ENCODE data around the gene CHKB. TPM values are rescaled to one million over a fixed set of nuclear protein-coding genes. Genes with fewer than 3 reads are reported as not detected.
"Not testable (repeated sequence)": the region's sequence is repeated elsewhere in the genome, so short reads cannot be mapped to it uniquely, and the experiment has no call there.

The CHKB gene
- total RNA-seq, 1 donor from 2014 or later, result 47.0 TPM

DNA sequence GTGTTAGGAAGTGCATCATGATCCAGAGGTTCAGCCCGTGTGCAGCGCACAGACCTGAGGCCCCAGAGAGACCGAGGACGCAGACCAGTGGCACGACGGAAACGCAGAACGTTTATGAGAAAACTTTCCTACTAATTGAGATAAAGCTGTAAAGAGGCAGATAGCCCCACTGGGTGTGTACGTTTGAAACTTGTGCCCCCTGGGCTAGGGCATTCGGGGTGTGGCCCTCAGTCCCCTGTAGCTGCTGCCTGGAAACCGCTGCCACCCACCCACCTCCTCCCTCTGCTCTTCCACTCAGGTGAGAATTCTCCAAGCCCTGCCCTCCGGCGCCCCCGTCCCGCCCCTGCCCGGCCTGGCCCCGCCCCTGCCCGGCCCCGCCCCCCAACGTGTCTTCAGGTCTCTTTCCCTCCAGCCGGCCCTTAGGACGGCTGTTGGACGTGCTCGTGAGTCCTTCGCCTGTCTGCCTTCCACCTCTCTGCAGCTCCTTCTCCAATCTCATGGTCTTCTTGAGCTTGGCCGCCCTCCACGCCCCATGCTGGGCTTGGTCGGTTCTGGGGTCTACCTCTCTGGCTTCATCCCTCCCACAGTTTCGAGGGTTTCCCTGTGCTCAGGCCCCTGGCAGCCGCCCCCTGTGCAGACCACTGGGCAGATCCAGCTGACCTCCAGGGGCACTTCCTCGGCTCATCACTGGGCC lies 30.0 kb upstream of the CHKB start:
- DNase-seq (ENCODE audit: low read depth), result no peak

DNA sequence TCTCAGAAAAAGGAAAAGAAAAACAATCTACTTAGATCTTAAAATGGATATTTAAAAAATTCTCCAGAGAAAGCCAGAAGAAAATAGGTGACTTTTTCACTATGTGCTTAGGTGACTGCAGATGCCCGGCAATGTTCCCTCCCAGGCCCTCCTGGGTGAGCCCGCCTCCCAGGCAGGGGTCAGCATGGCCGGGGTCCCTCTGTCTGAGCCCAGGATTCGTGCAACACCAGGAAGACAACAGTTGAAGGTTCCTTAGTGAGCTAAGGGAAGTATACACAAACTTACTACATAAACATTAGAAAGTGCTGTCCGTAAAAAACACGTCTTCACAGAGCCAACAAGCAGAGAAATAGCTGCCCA lies 29.5 kb upstream of the CHKB start:
- DNase-seq (ENCODE audit: low read depth), result no peak

DNA sequence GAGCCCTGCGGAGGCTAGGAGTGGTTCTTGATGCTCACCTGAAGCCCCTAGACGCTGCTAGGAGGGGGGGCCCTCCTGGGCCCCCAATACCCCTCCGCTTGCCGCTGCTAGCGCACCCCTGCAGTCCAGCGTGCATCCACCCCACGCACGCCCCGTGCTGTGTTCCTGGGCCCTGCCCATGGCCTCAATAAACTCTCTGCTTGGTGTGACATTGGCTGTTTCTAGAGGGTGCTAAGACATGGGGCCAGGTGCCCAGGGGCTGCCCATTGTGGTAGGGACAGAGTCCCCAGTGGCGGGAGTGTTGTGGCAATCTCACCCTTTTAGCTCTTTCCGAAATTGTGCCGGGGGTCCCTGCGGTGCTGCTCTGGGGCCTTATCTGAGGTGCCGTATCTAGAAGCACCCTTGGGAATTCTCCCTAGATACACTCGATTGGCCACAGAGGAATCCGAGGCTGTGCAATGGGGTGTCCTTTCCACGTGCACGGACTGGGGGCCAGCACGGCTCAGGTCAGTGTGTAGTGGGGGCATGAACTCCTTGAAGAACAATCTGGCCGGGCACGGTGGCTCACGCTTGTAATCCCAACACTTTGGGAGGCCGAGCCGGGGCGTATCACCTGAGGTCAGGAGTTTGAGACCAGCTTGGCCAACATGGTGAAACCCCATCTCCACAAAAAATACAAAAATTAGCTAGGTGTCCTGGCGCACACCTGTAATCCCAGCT lies 28.9 kb upstream of the CHKB start:
- DNase-seq (ENCODE audit: low read depth), result no peak

DNA sequence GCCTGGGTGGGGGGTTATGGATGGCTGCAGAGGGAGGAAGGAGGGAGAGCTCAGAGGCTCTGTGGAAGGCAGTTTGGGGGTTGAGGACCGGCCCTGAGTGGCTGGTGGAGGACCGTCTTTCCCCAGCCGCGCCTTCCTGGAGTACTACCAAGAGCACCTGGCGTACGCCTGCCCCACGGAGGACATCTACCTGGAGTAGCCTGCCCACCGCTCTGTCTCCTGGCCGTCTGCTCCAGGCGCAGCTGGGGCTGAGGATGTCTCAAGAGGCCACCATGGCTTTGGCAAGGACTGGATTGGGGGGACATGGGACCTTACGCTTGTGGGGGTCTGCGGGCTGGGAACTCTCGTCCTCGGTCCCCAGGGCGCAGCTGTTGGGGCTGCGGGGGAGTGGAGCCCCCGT lies 27.9 kb upstream of the CHKB start:
- no peak for DNase-seq (ENCODE audit: low read depth)

DNA sequence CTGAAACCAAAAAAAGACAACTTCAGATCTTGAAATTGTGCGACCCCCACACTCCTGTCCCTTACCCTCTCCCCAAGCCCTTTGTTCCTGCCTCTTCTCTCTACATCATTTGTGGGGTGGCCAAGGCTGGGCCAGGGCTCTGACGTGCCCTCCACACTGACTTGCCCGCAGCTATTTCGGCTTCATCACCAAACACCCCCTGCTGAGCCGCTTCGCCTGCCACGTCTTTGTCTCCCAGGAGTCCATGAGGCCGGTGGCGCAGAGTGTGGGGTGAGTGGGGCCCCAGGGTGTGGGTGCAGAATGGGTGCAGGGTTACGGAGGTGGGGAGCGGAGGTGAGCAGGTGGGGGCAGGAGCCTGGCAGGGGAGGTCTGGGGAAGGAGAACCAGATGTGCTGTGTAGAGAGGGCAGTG lies 27.4 kb upstream of the CHKB start:
- no peak for DNase-seq (ENCODE audit: low read depth)

DNA sequence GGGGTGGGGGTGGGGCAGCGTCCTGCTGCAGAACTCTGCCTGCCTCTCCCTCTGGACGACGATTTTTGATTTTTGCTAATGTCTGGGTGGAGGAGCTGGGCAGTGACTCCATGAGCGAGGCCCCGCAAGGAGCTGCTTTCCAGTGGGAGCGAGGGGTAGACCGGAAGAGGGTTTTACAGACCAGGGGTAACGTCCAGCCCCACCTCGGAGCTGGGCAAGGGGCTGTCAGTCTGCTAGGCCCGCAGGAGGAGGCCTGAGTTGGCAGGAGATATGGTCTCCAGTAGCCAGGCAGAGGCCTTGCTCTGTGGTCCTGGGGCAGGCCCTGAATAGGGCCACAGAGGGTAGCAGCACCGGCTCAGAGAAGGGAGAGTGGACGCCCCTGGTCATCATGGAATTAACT lies 26.9 kb upstream of the CHKB start:
- DNase-seq (ENCODE audit: low read depth), result no peak

GRCh38 chr22:50608996-50609395 lies 26.3 kb upstream of the CHKB start:
- no peak for DNase-seq (ENCODE audit: low read depth)

GRCh38 chr22:50608058-50608840 lies 25.6 kb upstream of the CHKB start:
- DNase-seq (ENCODE audit: low read depth), result not testable (repeated sequence)

DNA sequence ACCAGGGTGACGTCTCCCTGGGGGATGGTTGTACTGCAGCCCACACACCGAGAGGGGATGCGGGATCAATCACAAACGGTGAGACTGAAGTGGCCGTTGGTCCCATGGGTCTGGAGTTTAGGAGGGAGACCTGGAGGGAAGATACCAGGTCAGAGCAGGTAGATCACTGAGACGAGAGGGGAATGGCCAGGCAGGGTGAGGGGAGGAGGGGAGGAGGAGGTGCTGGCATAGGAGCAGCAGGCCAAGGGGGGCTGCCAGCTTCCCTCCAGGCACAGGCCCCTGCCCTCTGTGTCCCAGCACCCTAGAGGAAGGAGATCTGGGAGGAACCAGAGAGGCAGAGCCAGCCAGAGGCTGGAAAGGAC lies 25.0 kb upstream of the CHKB start:
- no peak for DNase-seq (ENCODE audit: low read depth)

GRCh38 chr22:50606946-50607658 lies 24.5 kb upstream of the CHKB start:
- no peak for DNase-seq (ENCODE audit: low read depth)

GRCh38 chr22:50606165-50606945 lies 23.7 kb upstream of the CHKB start:
- no peak for DNase-seq (ENCODE audit: low read depth)

DNA sequence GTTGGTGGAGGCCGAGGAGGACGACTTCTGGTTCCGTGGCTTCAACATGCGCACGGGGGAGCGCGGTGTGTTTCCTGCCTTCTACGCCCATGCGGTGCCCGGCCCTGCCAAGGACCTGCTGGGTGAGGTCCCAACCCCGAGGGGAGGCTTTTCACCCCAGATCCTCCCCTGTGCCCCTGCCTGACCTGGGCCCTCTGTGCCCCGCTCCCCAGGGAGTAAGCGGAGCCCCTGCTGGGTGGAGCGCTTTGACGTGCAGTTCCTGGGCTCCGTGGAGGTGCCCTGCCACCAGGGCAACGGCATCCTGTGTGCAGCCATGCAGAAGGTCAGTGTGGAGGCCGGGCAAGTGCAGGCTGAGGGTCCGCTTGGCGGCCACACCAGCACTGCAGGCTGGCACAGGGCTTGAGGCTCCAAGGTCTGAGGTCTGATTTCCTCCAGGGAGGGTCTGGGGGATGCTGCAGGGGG lies 23.0 kb upstream of the CHKB start:
- no peak for DNase-seq (ENCODE audit: low read depth)

- DNase-seq (ENCODE audit: low read depth), result no peak
Measured at GRCh38 chr22:50605002-50605612, 22.5 kb upstream of the CHKB start.

DNA sequence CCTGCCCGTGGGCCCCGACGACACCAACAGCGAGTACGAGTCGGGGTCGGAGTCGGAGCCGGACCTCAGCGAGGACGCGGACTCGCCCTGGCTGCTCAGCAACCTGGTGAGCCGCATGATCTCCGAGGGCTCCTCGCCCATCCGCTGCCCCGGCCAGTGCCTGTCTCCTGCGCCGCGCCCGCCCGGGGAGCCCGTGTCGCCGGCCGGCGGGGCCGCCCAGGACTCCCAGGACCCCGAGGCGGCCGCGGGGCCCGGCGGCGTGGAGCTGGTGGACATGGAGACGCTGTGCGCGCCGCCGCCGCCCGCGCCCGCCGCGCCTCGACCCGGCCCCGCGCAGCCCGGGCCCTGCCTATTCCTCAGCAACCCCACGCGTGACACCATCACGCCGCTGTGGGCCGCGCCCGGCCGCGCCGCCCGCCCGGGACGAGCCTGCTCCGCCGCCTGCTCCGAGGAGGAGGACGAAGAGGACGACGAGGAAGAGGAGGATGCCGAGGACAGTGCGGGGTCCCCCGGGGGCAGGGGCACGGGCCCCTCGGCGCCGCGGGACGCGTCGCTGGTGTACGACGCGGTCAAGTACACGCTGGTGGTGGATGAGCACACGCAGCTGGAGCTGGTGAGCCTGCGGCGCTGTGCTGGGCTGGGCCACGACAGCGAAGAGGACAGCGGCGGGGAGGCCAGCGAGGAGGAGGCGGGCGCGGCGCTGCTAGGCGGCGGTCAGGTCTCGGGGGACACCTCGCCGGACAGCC lies 21.8 kb upstream of the CHKB start:
- no peak for DNase-seq (ENCODE audit: low read depth)

DNA sequence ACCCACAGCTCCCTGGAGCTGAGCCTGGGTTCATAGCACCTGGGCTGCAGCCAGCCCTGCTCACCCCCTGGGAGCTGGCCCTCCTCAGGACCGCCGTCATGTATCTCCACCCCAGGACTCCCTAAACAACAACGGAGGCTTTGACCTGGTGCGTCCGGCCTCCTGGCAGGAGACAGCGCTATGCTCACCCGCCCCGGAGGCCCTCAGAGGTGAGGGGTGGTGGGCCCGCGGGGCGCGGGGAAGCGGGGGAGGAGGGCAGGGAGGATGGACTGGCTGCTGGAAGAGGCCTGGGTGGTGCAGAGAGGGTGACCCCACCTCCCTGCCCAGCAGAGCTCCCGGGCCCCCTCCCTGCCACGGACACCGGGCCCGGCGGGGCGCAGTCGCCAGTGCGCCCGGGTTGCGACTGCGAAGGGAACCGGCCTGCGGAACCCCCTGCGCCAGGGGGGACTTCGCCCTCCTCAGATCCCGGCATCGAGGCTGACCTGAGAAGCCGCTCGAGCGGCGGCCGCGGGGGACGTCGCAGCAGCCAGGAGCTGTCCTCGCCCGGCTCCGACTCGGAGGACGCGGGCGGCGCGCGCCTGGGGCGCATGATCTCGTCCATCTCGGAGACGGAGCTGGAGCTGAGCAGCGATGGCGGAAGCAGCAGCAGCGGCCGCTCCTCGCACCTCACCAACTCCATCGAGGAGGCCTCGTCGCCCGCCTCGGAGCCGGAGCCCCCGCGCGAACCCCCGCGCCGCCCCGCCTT lies 21.0 kb upstream of the CHKB start:
- DNase-seq (ENCODE audit: low read depth), result no peak

DNA sequence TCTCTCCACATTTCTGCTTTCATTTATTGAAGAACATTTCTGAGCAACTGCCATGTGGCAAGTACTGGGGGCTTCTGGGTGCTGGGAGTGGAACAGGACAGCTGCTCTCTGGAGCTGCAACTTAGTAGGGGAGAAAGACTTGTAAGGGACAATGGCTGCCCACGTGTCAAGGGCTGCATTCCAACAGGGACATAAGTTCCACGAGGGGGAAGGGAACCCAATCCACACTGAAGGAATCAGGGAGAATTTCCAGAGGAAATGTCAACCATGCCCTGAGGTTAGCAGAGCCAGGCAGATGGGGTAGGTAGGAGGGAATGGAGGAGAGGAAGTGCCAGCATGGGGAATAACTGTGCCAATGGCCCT lies 19.7 kb upstream of the CHKB start:
- no peak for DNase-seq (ENCODE audit: low read depth)

DNA sequence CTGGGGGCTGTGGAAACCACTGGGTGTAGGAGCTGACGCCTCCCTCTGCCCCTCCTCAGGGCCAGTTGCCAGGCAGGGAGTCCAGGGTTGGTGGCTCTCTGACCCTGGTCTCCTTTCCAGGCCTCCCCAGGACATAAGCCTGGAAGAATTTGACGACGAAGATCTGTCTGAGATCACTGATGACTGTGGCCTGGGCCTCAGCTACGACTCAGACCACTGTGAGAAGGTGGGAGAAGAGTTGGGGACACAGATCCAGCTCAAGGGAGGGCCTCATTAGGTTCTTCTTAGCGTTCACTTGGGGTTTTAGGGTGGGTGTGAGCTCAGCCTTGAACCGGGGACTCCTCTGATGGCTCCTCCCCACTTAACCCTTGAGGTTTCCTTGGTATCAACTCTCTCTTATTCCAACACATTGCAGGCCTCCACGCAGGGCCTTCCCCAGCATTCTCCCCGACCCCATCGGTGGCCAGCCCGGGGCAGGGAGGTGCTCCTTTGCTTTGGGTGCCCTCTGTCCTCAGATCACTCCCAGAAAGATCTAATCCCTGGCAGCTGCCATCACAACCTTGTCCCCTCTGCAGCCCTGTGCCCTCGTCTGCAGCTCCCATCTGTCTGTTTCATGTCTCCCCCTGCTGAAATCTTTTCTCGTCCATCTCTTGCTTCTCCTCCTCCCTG lies 19.2 kb upstream of the CHKB start:
- DNase-seq (ENCODE audit: low read depth), result no peak

DNA sequence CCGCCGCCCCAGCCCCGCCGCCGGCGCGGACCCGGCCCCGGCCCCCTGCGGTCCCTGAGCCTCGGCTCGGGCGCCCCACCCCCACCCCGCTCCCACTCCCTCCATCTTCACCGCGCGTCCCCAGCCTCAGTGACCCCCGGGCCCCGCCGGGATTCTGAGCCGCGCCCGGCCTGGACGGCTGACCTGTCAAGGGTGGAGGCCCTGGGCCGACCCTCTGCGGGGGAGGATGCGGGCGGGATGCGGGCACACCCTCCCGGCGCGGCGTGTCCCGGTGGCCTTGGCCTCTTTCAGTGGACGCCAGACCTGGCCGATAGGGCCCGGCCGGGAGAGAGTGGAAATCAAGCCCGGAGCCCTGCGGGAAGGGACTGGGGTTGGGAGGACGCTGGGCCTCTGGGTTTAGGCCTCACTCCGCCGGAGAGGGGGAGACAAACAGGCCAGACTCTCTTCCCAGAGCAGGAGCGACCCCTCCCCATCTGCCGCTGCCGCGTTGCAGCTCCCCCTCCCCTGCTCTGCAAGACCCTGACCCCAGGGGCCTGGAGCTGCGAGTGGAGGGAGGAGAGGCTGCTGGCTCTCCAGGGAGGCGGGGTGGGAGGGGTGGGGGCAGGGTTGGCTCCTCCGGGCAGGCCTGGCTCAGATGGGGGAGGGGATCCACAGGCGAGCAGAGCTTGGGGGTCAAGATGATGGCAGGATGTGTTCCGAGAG lies 18.5 kb upstream of the CHKB start:
- DNase-seq (ENCODE audit: low read depth), result no peak

All from myocyte (in vitro differentiated cells).